GM21825 (cell line): Measurements from ENCODE around the gene B4GALT5.

Experiments
- ATAC-seq: cut with Tn5 transposase; IDR thresholded peaks from one replicate; pipeline ENCODE4 v1.9.1; 2021; ENCODE audit warnings: mild to moderate bottlenecking, moderate library complexity; ENCODE audit not compliant: unreplicated experiment

Gene B4GALT5

GRCh38 chr20:49610691-49611538, 102.8 kb downstream of the B4GALT5 start:
- ATAC-seq = no peak

GRCh38 chr20:49608752-49609670, 104.7 kb downstream of the B4GALT5 start:
- ATAC-seq = peak; percentile 53

DNA sequence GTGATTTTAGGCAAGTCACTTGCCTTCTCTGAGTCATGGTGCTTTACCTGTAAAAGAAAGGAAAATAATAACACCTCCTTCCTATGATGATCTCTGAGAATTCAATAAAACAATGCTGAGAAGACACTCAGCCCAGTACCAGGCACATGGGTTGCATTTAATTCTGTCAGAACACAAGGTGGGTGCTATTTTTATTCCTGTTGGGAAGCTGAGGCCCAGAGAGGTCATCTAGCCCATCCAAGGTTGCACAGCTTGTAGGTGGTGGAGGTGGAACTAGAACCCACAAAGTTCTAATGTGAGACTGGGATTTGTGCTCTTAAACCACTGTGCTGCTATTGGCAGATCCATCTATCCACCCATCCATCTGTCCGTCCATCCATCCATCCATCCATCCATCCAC, 106.1 kb downstream of the B4GALT5 start:
- no peak for ATAC-seq

DNA sequence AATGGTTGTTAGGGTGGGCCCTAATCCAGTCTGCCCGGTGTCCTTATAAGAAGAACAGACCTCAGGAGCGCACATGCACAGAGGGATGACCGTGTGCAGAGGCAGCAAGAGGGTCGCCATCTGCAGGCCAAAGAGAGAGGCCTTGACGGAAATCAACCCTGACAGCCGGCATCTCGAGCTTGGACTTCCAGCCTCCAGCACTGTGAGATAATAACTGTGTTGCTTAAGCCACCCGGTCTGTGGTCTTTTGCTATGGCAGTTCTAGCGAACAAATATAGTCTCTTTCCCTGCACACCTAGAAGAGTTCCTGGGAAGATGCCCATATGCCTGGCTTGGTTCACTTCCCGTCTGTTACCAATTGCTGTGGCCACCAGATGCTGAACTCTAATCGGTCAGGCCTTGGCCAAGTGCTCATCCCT, 110.5 kb downstream of the B4GALT5 start:
- no peak for ATAC-seq

DNA sequence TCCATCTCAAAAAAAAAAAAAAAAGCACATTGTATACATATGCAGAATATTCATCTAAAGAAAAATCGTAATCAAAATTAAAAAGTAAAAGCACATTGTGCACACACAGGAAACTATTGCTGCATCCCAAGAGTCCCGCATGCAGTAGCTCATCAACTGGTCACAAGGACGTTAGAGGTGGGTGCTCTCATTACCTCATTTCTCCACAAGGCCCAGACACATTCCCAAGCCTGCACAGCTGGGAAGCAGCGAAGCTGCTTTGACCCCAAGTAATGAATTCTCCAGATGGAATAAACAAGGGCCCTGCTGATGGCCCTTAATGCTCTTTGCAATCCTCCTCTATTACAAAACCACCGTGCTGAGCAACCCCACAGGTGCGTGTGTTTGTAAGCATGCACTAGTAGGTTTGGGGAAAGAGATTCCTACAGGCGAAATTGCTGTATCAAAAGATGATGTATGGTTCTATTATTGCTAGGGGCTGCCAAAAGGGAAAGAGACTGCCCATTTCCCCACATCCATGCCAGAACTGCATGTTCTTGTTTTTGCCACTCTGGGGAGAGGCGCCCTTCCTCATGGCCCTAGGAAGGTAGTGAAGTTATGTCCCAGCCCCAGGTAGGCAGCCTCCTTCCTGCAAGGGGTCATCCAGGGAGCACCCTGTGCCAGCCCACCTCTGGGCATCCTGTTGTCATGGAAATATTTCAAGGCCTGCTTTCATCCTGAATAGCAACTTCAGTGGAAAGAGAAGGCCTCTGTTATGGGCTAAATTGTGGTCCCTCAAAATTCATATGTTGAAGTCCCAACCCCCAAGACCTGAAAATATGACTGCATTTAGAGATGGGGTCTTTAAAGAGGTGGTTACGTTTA, 111.1 kb downstream of the B4GALT5 start:
- ATAC-seq = no peak

DNA sequence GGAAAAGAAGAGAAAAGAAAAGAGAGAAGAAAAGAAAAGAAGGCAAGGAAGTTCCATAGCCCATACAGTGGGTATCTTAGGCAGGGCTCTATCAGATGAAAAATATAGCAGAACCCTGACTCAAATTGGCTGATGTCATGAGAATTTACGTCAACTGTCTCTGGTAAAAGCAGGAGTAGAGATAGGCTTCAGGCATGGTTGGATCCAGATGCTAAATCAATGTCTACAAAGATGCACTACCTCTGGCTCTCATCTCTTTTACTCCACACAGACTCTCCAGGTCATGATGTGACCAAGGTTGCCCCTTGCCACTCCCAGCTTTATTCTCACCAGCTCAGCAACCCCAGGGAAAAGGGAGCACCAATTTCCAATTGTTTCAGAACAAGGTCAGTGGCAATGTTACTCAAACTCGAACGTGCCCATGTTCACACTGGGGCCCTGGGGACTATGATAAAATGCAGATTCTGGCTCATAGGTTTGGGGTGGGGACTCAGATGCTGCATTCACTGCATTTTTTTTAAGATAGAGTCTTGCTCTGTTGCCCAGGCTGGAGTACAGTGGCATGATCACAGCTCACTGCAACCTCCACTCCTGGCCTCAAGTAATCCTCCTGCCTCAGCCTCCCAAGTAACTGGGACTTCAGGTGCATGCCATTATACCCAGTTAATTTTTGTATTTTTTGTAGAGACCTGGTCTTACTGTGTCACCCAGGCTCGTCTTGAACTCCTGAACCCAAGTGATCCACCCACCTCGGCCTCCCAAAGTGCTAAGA, 112.3 kb downstream of the B4GALT5 start:
- no peak for ATAC-seq

DNA sequence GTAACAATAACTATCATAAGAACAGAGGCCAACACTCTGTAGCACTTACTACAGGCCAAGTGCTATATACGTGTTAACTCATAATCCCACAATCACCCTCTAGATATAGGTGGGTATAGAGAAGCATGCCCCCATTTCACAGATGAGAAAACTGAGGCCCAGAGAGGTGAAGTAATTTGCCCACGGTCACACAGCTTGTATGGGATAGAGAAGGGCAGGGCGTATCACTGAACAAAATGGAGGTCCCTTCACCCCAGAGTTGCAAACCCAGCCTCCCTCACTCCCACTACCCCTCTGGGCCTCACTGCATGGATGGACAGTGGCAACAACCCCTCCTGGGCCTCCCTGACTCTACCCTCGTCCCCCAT, 113.9 kb downstream of the B4GALT5 start:
- no peak for ATAC-seq

- ATAC-seq = no peak
Measured at GRCh38 chr20:49597825-49598395, 115.8 kb downstream of the B4GALT5 start.

DNA sequence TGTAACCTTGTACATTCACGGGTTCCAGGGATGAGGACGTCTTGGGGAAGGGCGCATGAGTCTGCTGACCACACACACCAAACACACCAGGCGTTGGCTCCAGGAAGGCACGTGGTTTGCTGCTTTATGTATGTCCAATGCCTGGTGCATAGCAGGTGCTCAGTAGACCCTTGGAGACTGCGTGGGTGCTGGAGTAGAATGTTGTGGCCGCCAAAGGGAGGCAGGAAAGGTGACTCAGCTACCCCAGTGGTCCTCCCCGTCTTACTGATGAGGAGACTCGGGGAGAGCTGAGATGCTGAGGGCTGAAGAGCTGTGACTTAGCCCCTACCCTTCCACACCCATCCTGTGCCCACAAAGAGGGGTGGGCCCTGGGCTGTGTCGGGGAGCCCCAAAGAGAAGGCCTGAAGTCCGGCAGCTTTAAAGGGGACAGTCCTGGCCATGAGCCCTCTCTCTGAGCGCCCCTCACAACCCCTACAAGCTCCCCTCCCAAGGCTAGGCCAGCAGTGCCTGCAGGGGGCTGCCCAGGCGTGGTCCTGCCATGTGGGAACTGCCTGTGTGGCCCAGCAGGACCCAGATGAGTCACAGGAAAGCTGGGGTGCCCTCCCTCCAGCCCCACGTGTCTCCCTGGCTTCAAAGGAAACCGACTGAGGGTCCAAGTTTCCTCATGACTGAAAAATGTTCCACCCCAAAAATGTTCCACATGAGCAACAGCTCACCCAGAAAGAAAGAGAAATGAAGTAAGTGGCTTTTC, 117.7 kb downstream of the B4GALT5 start:
- ATAC-seq = no peak

- ATAC-seq = no peak
Measured at GRCh38 chr20:49595346-49595745, 118.3 kb downstream of the B4GALT5 start.

- ATAC-seq = no peak
Measured at GRCh38 chr20:49594931-49595315, 118.8 kb downstream of the B4GALT5 start.

DNA sequence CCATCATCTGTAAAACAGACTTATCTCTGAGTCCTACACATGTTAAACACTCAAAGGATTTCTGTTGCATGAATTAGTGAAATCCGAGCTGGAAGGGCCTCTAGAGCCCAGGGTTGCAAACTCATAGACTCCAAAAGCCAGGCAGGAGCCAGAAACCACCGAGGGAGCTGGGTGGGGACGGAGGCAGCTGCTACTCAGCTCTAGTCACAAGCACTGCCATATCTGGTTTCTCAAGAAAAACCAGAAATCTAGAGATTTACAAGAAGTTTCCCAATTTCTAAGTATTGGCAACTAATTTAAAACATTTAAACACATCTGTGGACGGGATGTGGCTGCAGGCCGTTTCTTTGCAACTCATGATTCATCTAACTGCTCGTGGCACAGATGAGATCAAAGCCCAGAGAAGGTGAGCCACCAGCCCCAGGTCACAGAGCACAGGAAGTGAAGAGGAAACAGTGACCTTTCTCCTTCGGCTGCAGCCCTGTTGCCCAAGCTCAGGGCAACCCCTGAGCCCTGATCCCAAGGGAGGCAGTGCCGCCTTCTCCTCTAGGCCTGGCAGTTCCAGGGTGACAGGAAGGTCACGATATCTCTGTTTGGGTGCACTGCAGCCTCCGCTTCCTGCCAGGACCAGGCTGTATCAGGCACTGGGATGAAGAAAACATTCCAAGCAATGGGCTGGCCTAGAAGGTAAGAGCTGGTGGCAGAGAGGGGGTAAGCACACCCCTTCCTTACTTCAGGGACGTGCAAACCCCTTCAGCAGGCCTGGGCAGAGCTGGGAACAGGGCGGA, 119.3 kb downstream of the B4GALT5 start:
- no peak for ATAC-seq

DNA sequence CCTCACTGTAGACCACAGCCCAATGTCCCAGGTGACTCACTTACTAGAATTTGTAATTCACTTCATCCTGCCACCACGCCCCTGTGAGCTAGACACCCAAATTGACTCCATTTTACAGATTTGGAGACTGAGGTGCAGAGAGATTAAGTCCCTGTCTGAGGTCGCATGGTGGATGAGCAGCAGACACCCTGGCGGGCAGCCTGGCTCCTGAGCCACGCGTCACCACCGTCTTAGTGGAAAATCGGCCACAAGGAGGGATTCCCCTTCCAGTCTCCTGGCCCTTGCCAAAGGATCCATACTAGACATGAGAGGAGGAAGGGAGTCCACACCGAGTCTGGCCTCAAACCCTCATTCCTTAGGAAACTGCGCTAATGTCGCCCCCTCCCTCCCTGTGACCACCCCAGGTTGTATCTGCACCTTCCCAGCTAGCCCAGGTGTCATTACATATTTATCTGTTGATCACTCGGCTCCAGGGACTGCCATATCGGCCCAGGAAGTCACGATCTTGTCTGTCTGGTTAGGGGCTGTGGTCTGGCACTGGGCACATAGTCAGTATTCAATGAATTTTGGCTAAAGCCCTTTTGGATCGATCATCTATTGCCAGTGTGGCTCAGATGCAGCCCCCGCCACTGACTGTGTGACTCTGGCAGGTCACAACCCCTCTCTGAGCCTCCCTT, 120.1 kb downstream of the B4GALT5 start:
- ATAC-seq = no peak

DNA sequence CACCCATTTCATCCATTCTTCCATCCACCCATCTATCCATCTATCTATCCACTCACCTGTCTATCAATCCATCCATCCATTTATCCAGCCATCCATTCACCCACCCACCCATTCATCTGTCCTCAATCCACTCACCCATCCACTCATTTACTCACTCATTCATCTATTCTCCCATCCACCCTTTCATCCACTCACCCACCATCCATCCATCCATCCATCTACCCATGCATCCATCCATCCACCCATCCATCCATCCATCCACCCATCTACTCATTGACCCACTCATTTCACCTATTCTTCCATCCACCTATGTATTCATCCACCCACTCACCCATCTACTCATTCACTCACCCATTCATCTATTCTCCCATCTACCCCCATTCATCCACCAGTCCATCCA, 121.6 kb downstream of the B4GALT5 start:
- ATAC-seq = no peak

GRCh38 chr20:49591217-49591865, 122.3 kb downstream of the B4GALT5 start:
- no peak for ATAC-seq

DNA sequence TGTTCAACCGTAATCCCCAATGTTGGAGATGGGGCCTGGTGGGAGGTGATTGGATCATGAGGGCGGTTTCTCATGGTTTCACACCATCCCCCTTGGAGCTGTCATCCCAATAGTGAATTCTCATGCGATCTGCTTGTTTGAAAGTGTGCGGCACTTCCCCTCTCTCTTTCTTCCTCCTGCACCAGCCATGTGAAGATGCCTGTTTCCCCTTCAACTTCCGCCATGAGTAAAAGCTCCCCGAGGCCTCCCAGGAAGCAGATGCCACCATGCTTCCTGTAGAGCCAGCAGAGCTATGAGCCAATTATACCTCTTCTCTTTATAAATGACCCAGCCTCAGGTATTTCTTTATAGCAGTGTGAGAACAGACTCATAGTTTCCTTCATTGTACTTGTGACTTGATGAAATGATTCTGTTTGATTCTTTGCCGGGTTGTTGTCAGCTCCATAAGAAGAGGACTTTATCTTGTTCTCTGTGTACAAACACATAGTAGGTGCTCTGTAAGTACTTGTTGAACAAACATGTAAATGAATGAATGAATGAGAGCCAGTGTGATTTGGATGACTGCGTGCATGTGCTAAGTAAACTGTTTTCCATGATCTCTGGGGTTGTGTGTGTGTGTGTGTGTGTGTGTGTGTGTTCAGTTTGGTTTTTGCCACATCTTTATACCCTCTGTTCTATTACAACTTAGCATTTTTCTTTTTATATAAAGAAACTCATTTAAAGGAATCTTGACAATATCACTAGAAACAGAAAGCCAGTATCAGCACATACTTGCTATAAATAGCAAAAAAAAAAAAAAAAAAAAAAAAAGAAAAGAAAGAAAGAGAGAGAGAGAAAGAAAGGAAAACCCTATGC, 123.3 kb downstream of the B4GALT5 start:
- no peak for ATAC-seq
